ENCODE measurements around the gene IFIT2.

The IFIT2 gene

DNA sequence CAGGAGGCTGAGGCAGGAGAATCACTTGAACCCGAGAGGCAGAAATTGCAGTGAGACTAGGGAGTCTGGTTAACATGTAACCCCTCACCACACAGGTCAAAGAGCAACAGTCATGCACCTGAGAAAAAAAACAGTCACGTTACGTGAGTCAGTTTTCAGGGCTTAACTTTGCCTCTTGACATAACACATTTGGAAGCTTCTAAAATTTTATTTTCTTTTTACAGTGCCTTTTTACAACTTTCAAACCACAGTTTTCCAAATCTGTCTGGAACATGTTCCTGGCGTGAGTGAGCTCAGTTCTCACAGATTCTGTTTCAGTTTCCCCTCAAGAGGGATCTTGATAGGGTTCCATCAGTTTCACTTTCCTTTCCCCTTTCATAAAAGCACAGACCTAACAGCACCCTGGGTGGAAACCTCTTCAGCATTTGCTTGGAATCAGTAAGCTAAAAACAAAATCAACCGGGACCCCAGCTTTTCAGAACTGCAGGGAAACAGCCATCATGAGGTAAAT is 30.3 kb downstream of the IFIT2 start:
- TF ChIP-seq, protein P1, sequence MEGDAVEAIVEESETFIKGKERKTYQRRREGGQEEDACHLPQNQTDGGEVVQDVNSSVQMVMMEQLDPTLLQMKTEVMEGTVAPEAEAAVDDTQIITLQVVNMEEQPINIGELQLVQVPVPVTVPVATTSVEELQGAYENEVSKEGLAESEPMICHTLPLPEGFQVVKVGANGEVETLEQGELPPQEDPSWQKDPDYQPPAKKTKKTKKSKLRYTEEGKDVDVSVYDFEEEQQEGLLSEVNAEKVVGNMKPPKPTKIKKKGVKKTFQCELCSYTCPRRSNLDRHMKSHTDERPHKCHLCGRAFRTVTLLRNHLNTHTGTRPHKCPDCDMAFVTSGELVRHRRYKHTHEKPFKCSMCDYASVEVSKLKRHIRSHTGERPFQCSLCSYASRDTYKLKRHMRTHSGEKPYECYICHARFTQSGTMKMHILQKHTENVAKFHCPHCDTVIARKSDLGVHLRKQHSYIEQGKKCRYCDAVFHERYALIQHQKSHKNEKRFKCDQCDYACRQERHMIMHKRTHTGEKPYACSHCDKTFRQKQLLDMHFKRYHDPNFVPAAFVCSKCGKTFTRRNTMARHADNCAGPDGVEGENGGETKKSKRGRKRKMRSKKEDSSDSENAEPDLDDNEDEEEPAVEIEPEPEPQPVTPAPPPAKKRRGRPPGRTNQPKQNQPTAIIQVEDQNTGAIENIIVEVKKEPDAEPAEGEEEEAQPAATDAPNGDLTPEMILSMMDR (IDR thresholded peaks at IDR 0.05; ENCODE audit: insufficient read depth, low read depth, low read length, missing control alignments) = no peak
- peak; percentile 28 for DNase-seq (ENCODE audit: low read depth)
- no peak overlapping the region for H3K4me3 ChIP-seq (ENCODE audit: low read length)

DNA sequence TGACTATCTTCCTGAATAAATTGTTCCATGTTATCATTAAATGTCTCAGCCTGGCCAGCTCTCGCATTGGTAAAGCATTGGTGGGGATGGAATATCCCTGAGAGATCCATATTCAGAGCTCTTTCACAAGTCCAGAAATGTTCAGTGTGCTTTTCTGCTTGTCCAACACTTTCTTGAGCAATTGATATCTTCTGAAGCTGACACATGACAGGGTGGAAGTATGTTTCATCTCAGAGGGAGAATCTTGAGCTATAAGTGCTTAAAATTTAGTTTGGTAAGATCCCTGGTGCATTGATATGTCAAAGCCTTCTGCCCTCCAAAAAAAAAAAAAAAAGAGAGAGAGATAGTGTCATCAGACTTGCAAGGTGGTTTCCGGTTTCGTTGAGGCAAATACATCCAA is 33.4 kb downstream of the IFIT2 start:
- no peak for DNase-seq (ENCODE audit: low read depth)
- TF ChIP-seq, protein P1 (IDR thresholded peaks at IDR 0.05; ENCODE audit: insufficient read depth, low read depth, low read length, missing control alignments) = no peak
- H3K4me3 ChIP-seq (ENCODE audit: low read length) = no peak overlapping the region

DNA sequence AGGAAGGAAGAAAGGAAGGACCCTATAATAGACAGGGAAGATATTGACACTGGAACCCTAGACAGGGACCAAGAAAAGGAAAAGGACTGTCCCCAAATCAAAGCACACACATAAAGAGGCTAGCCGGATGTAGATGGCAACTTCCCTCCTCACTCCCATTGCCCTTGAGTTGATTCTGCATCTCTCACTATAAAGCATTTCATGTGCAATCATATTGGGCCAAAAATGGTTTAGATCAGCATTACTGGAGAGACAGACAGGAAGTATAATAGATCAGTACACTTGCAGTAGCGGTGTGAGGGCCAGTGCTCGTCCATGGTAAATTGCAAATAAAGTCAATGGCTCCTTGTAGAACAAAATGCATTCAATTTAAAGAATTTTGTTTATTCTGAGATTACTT is 34.4 kb downstream of the IFIT2 start:
- no peak overlapping the region for H3K4me3 ChIP-seq (ENCODE audit: low read length)
- no peak for DNase-seq (ENCODE audit: low read depth)
- TF ChIP-seq, protein P1 (IDR thresholded peaks at IDR 0.05; ENCODE audit: insufficient read depth, low read depth, low read length, missing control alignments) = no peak

DNA sequence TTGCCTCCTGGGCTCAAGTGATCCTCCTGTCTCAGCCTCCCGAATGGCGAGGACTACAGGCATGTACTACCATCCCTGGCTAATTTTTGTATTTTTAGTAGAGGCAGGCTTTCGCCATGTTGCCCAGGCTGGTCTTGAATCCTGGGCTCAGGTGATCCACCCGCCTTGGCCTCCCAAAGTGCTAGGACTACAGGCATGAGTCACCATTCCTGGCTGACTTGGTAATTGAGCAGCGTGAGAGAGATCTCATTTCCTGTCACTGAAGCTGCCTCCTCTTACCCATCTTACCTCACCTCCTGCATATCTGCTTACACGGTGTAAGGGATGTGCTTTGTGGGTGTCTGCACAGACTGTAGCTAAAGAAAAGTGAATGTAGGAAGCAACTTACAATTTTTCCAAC is 35.6 kb downstream of the IFIT2 start:
- no peak overlapping the region for H3K4me3 ChIP-seq (ENCODE audit: low read length)
- peak; percentile 94 for DNase-seq (ENCODE audit: low read depth)
- TF ChIP-seq, protein P1 (IDR thresholded peaks at IDR 0.05; ENCODE audit: insufficient read depth, low read depth, low read length, missing control alignments) = no peak

DNA sequence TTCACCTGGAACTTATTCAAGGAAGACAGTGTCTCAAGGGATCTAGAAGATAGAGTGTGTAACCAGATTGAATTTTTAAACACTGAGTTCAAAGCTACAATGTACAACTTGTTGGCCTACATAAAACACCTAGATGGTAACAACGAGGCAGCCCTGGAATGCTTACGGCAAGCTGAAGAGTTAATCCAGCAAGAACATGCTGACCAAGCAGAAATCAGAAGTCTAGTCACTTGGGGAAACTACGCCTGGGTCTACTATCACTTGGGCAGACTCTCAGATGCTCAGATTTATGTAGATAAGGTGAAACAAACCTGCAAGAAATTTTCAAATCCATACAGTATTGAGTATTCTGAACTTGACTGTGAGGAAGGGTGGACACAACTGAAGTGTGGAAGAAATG is 36.9 kb downstream of the IFIT2 start:
- DNase-seq (ENCODE audit: low read depth) = no peak
- TF ChIP-seq, protein P1 (IDR thresholded peaks at IDR 0.05; ENCODE audit: insufficient read depth, low read depth, low read length, missing control alignments) = no peak

DNA sequence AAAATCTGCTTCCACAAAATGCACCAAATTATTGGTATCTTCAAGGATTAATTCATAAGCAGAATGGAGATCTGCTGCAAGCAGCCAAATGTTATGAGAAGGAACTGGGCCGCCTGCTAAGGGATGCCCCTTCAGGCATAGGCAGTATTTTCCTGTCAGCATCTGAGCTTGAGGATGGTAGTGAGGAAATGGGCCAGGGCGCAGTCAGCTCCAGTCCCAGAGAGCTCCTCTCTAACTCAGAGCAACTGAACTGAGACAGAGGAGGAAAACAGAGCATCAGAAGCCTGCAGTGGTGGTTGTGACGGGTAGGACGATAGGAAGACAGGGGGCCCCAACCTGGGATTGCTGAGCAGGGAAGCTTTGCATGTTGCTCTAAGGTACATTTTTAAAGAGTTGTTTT is 38.0 kb downstream of the IFIT2 start:
- DNase-seq (ENCODE audit: low read depth) = no peak
- H3K4me3 ChIP-seq (ENCODE audit: low read length) = no peak overlapping the region
- TF ChIP-seq, protein P1 (IDR thresholded peaks at IDR 0.05; ENCODE audit: insufficient read depth, low read depth, low read length, missing control alignments) = no peak

More for the DNA sequence above, 36.9 kb downstream of the IFIT2 start:
- H3K4me3 ChIP-seq (ENCODE audit: low read length) = no peak overlapping the region

DNA sequence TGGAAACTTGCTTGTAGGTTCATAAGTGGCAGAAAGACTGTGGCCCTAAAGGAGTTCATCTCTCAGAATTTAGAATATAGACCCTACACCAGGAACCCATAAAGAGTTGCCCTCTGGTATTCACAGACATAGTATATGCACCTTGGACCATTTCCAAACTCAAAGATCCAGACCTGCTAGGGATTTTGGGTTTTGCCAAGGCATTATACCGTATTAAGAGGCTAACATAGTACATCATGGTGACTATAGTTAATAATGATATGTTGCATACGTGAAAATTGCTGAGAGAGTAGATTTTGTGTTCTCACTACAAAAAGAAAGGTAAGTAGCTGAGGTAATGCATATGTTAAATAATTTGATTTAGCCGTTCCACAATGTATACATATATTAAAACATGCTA is 39.8 kb downstream of the IFIT2 start:
- TF ChIP-seq, protein P1 (IDR thresholded peaks at IDR 0.05; ENCODE audit: insufficient read depth, low read depth, low read length, missing control alignments) = no peak

More for the DNA sequence above, 39.8 kb downstream of the IFIT2 start:
- H3K4me3 ChIP-seq (ENCODE audit: low read length) = no peak overlapping the region
- no peak for DNase-seq (ENCODE audit: low read depth)
